Measurements from ENCODE around the gene IL32. TPM values are rescaled to one million over a fixed set of nuclear protein-coding genes. Genes with fewer than 3 reads are reported as not detected.

Gene IL32
- total and polyA plus RNA-seq, 2 experiments from 2014 or later = 2.3 to 6.1 TPM

- no peak for TF ChIP-seq ZNF462 (CRISPR knock-in tag; IDR thresholded peaks at IDR 0.05)
- TF ChIP-seq REST (IDR thresholded peaks at IDR 0.05; ENCODE audit: unreplicated experiment) = no peak
These were observed 24.5 kb downstream of the IL32 start (continued) for GRCh38 chr16:3089717-3090592.

- Histone ChIP-seq H3K4me2 (no peak overlapping the region), H3K27me3 (ENCODE audit: insufficient read depth) (no peaks in the 10 kb centered on the region), H3K4me3 (no peak overlapping the region), H3K36me3 (ENCODE audit: insufficient read depth) (peaks cover 42% of the 10 kb centered on the region), H3F3A (replicated peaks; ENCODE audit: low read depth) (peaks cover 63% of the 10 kb centered on the region), H3K4me1 (ENCODE audit: insufficient read depth) (peaks cover 33% of the 10 kb centered on the region), H3K9me2 (ENCODE audit: insufficient read depth) (no peaks in the 10 kb centered on the region), H4K20me1 (replicated peaks; ENCODE audit: insufficient read depth) (peaks cover 48% of the 10 kb centered on the region), H3K79me2 (replicated peaks; ENCODE audit: insufficient read depth) (peaks cover 52% of the 10 kb centered on the region), H2AFZ (no peak overlapping the region), H3K27ac (ENCODE audit: low read depth) (no peak overlapping the region)
- Mint-ChIP-seq H3K4me3 (no peak overlapping the region; the same call in 2 of the 3 replicates), H3K9me3 (no peaks in the 10 kb centered on the region), H3K27me3 (ENCODE audit: insufficient read depth, low read depth, poor library complexity) (peaks cover 31% of the 10 kb centered on the region), H3K4me1 (peaks cover 37% of the 10 kb centered on the region), H3K27ac (peak overlapping the region; percentile 32; the same call in 1 of the 2 replicates), H3K36me3 (ENCODE audit: low read depth) (peaks cover 93% of the 10 kb centered on the region)
- ATAC-seq = no peak
- DNase-seq (ENCODE audit: low spot score) = no peak
- TF ChIP-seq POLR2AphosphoS5 (IDR thresholded peaks at IDR 0.05; ENCODE audit: low read depth) (0 out of 2 replicates have a peak, but pooled peaks have one; percentile 13), JUNB (IDR thresholded peaks at IDR 0.05; ENCODE audit: unreplicated experiment) (no peak)
These were observed 26.1 kb downstream of the IL32 start for GRCh38 chr16:3091551-3091950.

All from GM23338 (cell line).